PC-3 (cell line): ENCODE data around the gene FA2H. TPM values are rescaled to one million over a fixed set of nuclear protein-coding genes. Genes with fewer than 3 reads are reported as not detected.

Experiments used
- ATAC-seq: fragments of 200-7000 bp; cut with Tn5 transposase; 2 replicates; pipeline ENCODE4 v1.9.1; 2020; ENCODE audit warnings: mild to moderate bottlenecking, moderate library complexity
- BruUV-seq: library from RNA; stranded (reverse); fragments of 400-500 nt; replicated peaks from 2 replicates; lab custom pipeline; 2021; lab: Mats Ljungman, UMichigan
- CTCF ChIA-PET: fragments of 300-600 bp; sonication (Branson Sonifier 250); formaldehyde crosslinking; loops from one replicate; lab custom pipeline; 2022; ENCODE audit warnings: antibody characterized with exemption; lab: Charles Lee
- POLR2A ChIA-PET: fragments of 300-600 bp; sonication (Branson Sonifier 250); formaldehyde crosslinking; loops from one replicate; lab custom pipeline; 2022; ENCODE audit warnings: antibody characterized with exemption; ENCODE audit not compliant: unreplicated experiment; lab: Charles Lee
- DNase-seq: peaks from one replicate; pipeline ENCODE4 v3.0.0-alpha.2; 2015
- H2AFZ ChIP-seq: fragments of 300-600 bp; sonication (generic); 2 replicates; pipeline ENCODE4 v1.6.0; 2016; ENCODE audit warnings: antibody characterized with exemption, low read length
- H3F3A ChIP-seq: fragments of 300-600 bp; sonication (generic); one replicate; pipeline ENCODE4 v1.6.0; 2017; ENCODE audit warnings: antibody characterized with exemption, low read length, control low read depth, mild to moderate bottlenecking; ENCODE audit not compliant: unreplicated experiment
- H3K27ac ChIP-seq: fragments of 300-600 bp; sonication (generic); 2 replicates; pipeline ENCODE4 v1.5.1; 2016; ENCODE audit warnings: mild to moderate bottlenecking, low read length
- H3K27me3 ChIP-seq: fragments of 300-600 bp; sonication (generic); 2 replicates; pipeline ENCODE4 v1.6.1; 2016; ENCODE audit warnings: low read length, mixed read lengths
- H3K36me3 ChIP-seq: fragments of 300-600 bp; sonication (generic); 2 replicates; pipeline ENCODE4 v1.6.1; 2016; ENCODE audit warnings: low read depth, mixed run types, low read length, mixed read lengths
- H3K4me1 ChIP-seq: fragments of 300-600 bp; sonication (generic); 2 replicates; pipeline ENCODE4 v1.5.1; 2016; ENCODE audit warnings: low read length; ENCODE audit not compliant: insufficient read depth
- H3K4me2 ChIP-seq: fragments of 300-600 bp; sonication (generic); 2 replicates; pipeline ENCODE4 v1.6.0; 2016; ENCODE audit warnings: low read length
- H3K4me3 ChIP-seq: fragments of 300-600 bp; sonication (generic); 2 replicates; pipeline ENCODE4 v1.5.1; 2016; ENCODE audit warnings: mild to moderate bottlenecking, low read length, mixed read lengths
- H3K79me2 ChIP-seq: fragments of 300-600 bp; sonication (generic); 2 replicates; pipeline ENCODE4 v1.6.1; 2017; ENCODE audit warnings: low read length, mixed read lengths
- H3K9ac ChIP-seq: fragments of 300-600 bp; sonication (generic); 2 replicates; pipeline ENCODE4 v1.6.0; 2016; ENCODE audit warnings: mild to moderate bottlenecking, low read length
- H3K9me2 ChIP-seq: fragments of 300-600 bp; sonication (generic); replicated peaks from 2 replicates; pipeline ENCODE4 v1.6.1; 2016; ENCODE audit warnings: mixed run types, low read length, mixed read lengths
- H3K9me3 ChIP-seq: fragments of 300-600 bp; sonication (generic); 2 replicates; pipeline ENCODE4 v1.6.1; 2016; ENCODE audit warnings: low read length, mixed read lengths
- H4K20me1 ChIP-seq: fragments of 300-600 bp; sonication (generic); 2 replicates; pipeline ENCODE4 v1.6.1; 2016; ENCODE audit warnings: low read length, mixed read lengths
- CTCF ChIP-seq: fragments of 300-600 bp; sonication (generic); conservative IDR thresholded peaks from 2 replicates; pipeline ENCODE4 v1.5.1; 2017; ENCODE audit warnings: antibody characterized with exemption, low read depth, mild to moderate bottlenecking, low read length
- EZH2 ChIP-seq: fragments of 300-600 bp; sonication (generic); IDR thresholded peaks from one replicate; pipeline ENCODE4 v1.6.1; 2017; ENCODE audit warnings: antibody characterized with exemption, mild to moderate bottlenecking, low read length; ENCODE audit not compliant: unreplicated experiment
- EZH2phosphoT487 ChIP-seq: fragments of 300-600 bp; sonication (generic); IDR thresholded peaks from 2 replicates; pipeline ENCODE4 v1.6.1; 2018; ENCODE audit warnings: mild to moderate bottlenecking, antibody characterized with exemption, low read length, borderline replicate concordance
- intact Hi-C: fragments of 100-400 bp; cut with micrococcal nuclease; formaldehyde crosslinking; loops from 2 replicates; pipeline ENCODE4 v1.9.0; 2023
- total RNA-seq: library from RNA; depleted of rRNA; stranded (reverse); fragments of >200 nt; gene quantifications from 2 replicates; pipeline ENCODE4 v1.2.3, GENCODE V29; 2014

FA2H gene
- total RNA-seq, 1 experiment from 2014 or later, result 3.9 TPM

- H3K4me1 ChIP-seq, result no peaks in the 10 kb centered on the region
- no peak for ATAC-seq
- no peaks in the 10 kb centered on the region for H3K27me3 ChIP-seq
- H3K4me2 ChIP-seq, result no peak overlapping the region
- H3K79me2 ChIP-seq, result no peaks in the 10 kb centered on the region
- H3K9me2 ChIP-seq, result no peaks in the 10 kb centered on the region
- no peak overlapping the region for H3K27ac ChIP-seq
- H3K4me3 ChIP-seq, result no peak overlapping the region
- H2AFZ ChIP-seq, result no peak overlapping the region
- no peaks in the 10 kb centered on the region for H4K20me1 ChIP-seq
- no peaks in the 10 kb centered on the region for H3F3A ChIP-seq
- H3K9me3 ChIP-seq, result no peaks in the 10 kb centered on the region
- intact Hi-C loops, result no loop called here
- no peak for DNase-seq
- no peaks in the 10 kb centered on the region for H3K36me3 ChIP-seq
- TF ChIP-seq CTCF, result no peak
- TF ChIP-seq EZH2phosphoT487, result no peak
- no peak for TF ChIP-seq EZH2
- BruUV-seq, result no TSS peak
- ChIA-PET CTCF (no interaction called here), POLR2A (no interaction called here)
- H3K9ac ChIP-seq, result no peak overlapping the region
Observed at GRCh38 chr16:74785031-74785430, 10.4 kb upstream of the FA2H start.

- no peak overlapping the region for H3K4me3 ChIP-seq
- H3K79me2 ChIP-seq, result no peaks in the 10 kb centered on the region
- H3K4me2 ChIP-seq, result no peak overlapping the region
- POLR2A ChIA-PET, result no interaction called here
- no TSS peak for BruUV-seq
- no peak for TF ChIP-seq EZH2phosphoT487
- TF ChIP-seq EZH2, result no peak
- TF ChIP-seq CTCF, result no peak
- H3K9me2 ChIP-seq, result no peaks in the 10 kb centered on the region
- H3K36me3 ChIP-seq, result no peaks in the 10 kb centered on the region
- intact Hi-C loops, result no loop called here
- H3K4me1 ChIP-seq, result peaks cover 1% of the 10 kb centered on the region; the same call in 1 of the 2 replicates
- ATAC-seq (no peak), DNase-seq (no peak)
- H3K9me3 ChIP-seq, result no peaks in the 10 kb centered on the region
- H3F3A ChIP-seq, result no peaks in the 10 kb centered on the region
- H3K9ac ChIP-seq, result no peak overlapping the region
- H3K27ac ChIP-seq, result no peak overlapping the region
- H4K20me1 ChIP-seq, result no peaks in the 10 kb centered on the region
- H3K27me3 ChIP-seq, result no peaks in the 10 kb centered on the region
- CTCF ChIA-PET, result no interaction called here
- H2AFZ ChIP-seq, result no peak overlapping the region
Observed at GRCh38 chr16:74778646-74779045, 4.0 kb upstream of the FA2H start.

GRCh38 chr16:74776926-74777325, 2.3 kb upstream of the FA2H start:
- no peaks in the 10 kb centered on the region for H3K27me3 ChIP-seq
- POLR2A ChIA-PET, result no interaction called here
- no peak overlapping the region for H3K4me2 ChIP-seq
- no TSS peak for BruUV-seq
- TF ChIP-seq EZH2phosphoT487 (no peak), CTCF (no peak), EZH2 (no peak)
- no peak overlapping the region for H2AFZ ChIP-seq
- H3K4me3 ChIP-seq, result no peak overlapping the region
- DNase-seq, result no peak
- H3K9ac ChIP-seq, result no peak overlapping the region
- no peaks in the 10 kb centered on the region for H3K36me3 ChIP-seq
- intact Hi-C loops, result no loop called here
- no peaks in the 10 kb centered on the region for H3K9me3 ChIP-seq
- no peaks in the 10 kb centered on the region for H3F3A ChIP-seq
- no peaks in the 10 kb centered on the region for H3K9me2 ChIP-seq
- CTCF ChIA-PET, result no interaction called here
- H3K79me2 ChIP-seq, result no peaks in the 10 kb centered on the region
- ATAC-seq, result no peak
- peaks cover 7% of the 10 kb centered on the region; the same call in 1 of the 2 replicates for H3K4me1 ChIP-seq
- no peaks in the 10 kb centered on the region for H4K20me1 ChIP-seq
- H3K27ac ChIP-seq, result no peak overlapping the region
